Heart left ventricle (tissue), 13 donors: ENCODE measurements around the gene BCL2.

ENCODE experiments used
- POLR2A ChIP-seq, 2 donors: fragments of 450-650 bp; IDR thresholded peaks; one replicate each; pipeline ENCODE4 v1.6.1; 2017; ENCODE audit warnings: antibody characterized with exemption in 2 of 2, mild to moderate bottlenecking in 2 of 2, moderate library complexity in 2 of 2
- TF ChIP-seq, protein P1 (sequence below), 12 donors: fragments of 200-600 bp; sonication (generic) in 4 of 12; IDR thresholded peaks; one replicate each; pipeline versions ENCODE4 v1.5.0 to v1.8.0; 2018 to 2022; ENCODE audit warnings: antibody characterized with exemption in 12 of 12, mild to moderate bottlenecking in 5 of 12
- donor health status: ischemic (EF 13 %, LVEDD 7.1; RV severe dilation, severe dysfunction).
- donor health status: DM: no; HTN: yes; CAD: no.
- donor health status: DM: no; HTN: no; CAD: no.
- donor health status: ischemic (EF 25% LVEDD 6.9; RV normal size, moderate dysfunction).
- donor health status: ischemic (EF 25% LVEDD 5.7; RV mildly dilated, moderate dysfunction).
- donor health status: ischemic (EF 35%, LVEDD 5.7; RV mildly dilated, moderate dysfunction).
- donor health status: nonischemic (EF 11% LVEDD 7.7; RV severe dilation, severe dysfunction).
- donor health status: DM: yes; HTN: yes; CAD: no.
- donor health status: PGD.
- donor health status: ischemic (EF 29% LVEDD 5.4; RV normal size, mild dysfunction).
- donor health status: nonischemic (EF 23%, LVEDD 6.1; RV moderate dilation, normal function).

- TF ChIP-seq, protein P1, sequence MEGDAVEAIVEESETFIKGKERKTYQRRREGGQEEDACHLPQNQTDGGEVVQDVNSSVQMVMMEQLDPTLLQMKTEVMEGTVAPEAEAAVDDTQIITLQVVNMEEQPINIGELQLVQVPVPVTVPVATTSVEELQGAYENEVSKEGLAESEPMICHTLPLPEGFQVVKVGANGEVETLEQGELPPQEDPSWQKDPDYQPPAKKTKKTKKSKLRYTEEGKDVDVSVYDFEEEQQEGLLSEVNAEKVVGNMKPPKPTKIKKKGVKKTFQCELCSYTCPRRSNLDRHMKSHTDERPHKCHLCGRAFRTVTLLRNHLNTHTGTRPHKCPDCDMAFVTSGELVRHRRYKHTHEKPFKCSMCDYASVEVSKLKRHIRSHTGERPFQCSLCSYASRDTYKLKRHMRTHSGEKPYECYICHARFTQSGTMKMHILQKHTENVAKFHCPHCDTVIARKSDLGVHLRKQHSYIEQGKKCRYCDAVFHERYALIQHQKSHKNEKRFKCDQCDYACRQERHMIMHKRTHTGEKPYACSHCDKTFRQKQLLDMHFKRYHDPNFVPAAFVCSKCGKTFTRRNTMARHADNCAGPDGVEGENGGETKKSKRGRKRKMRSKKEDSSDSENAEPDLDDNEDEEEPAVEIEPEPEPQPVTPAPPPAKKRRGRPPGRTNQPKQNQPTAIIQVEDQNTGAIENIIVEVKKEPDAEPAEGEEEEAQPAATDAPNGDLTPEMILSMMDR (IDR thresholded peaks at IDR 0.05), result no peak
- no peak for TF ChIP-seq POLR2A (IDR thresholded peaks at IDR 0.05)
These were observed 86.7 kb downstream of the BCL2 start for GRCh38 chr18:63232826-63233225.
